HG02943 (cell line): ENCODE data around the gene GLRA1.
"Not testable (repeated sequence)": the region's sequence is repeated elsewhere in the genome, so short reads cannot be mapped to it uniquely, and the experiment has no call there.

Source experiments
- ATAC-seq: cut with Tn5 transposase; IDR thresholded peaks from one replicate; pipeline ENCODE4 v1.9.1; 2021; ENCODE audit warnings: mild to moderate bottlenecking, low read depth, moderate library complexity; ENCODE audit not compliant: unreplicated experiment

Gene GLRA1

GRCh38 chr5:151886546-151887275, 37.9 kb downstream of the GLRA1 start:
- no peak for ATAC-seq

GRCh38 chr5:151885138-151885908, 39.3 kb downstream of the GLRA1 start:
- no peak for ATAC-seq

- ATAC-seq, result no peak
Observed at GRCh38 chr5:151881621-151882225, 42.9 kb downstream of the GLRA1 start.

- no peak for ATAC-seq
Observed at GRCh38 chr5:151880324-151880723, 44.3 kb downstream of the GLRA1 start.

- no peak for ATAC-seq
Observed at GRCh38 chr5:151873701-151874100, 51.0 kb downstream of the GLRA1 start.

GRCh38 chr5:151872701-151873100, 52.0 kb downstream of the GLRA1 start:
- no peak for ATAC-seq

- no peak for ATAC-seq
Observed at GRCh38 chr5:151870820-151871219, 53.8 kb downstream of the GLRA1 start.

- no peak for ATAC-seq
Observed at GRCh38 chr5:151870271-151870670, 54.4 kb downstream of the GLRA1 start.

GRCh38 chr5:151869843-151870242, 54.8 kb downstream of the GLRA1 start:
- ATAC-seq, result no peak

GRCh38 chr5:151868451-151868850, 56.2 kb downstream of the GLRA1 start:
- ATAC-seq, result no peak

- ATAC-seq, result no peak
Observed at GRCh38 chr5:151864061-151864748, 60.4 kb downstream of the GLRA1 start.

GRCh38 chr5:151863566-151863965, 61.1 kb downstream of the GLRA1 start:
- ATAC-seq, result no peak

GRCh38 chr5:151862811-151863472, 61.7 kb downstream of the GLRA1 start:
- ATAC-seq, result no peak

GRCh38 chr5:151860867-151861266, 63.8 kb downstream of the GLRA1 start:
- not testable (repeated sequence) for ATAC-seq

- no peak for ATAC-seq
Observed at GRCh38 chr5:151856861-151857260, 67.8 kb downstream of the GLRA1 start.

- ATAC-seq, result no peak
Observed at GRCh38 chr5:151855701-151856100, 69.0 kb downstream of the GLRA1 start.

GRCh38 chr5:151847871-151848270, 76.8 kb downstream of the GLRA1 start:
- no peak for ATAC-seq

GRCh38 chr5:151846765-151847164, 77.9 kb downstream of the GLRA1 start:
- no peak for ATAC-seq

- not testable (repeated sequence) for ATAC-seq
Observed at GRCh38 chr5:151832843-151833242, 91.8 kb downstream of the GLRA1 start.

- ATAC-seq, result no peak
Observed at GRCh38 chr5:151829370-151829769, 95.3 kb downstream of the GLRA1 start.
